IPS DF 19.7 (cell line): Measurements from ENCODE around the gene RABAC1.
"Not testable (repeated sequence)": the region's sequence is repeated elsewhere in the genome, so short reads cannot be mapped to it uniquely, and the experiment has no call there.

Source experiments
- DNase-seq: peaks from one replicate; pipeline ENCODE4 v3.0.0-alpha.2; 2013; ENCODE audit warnings: low read depth, low spot score

RABAC1 gene

GRCh38 chr19:41915776-41916414 is 43.2 kb downstream of the RABAC1 start:
- no peak for DNase-seq

- DNase-seq = no peak
Measured at GRCh38 chr19:41915021-41915775, 43.9 kb downstream of the RABAC1 start.

DNA sequence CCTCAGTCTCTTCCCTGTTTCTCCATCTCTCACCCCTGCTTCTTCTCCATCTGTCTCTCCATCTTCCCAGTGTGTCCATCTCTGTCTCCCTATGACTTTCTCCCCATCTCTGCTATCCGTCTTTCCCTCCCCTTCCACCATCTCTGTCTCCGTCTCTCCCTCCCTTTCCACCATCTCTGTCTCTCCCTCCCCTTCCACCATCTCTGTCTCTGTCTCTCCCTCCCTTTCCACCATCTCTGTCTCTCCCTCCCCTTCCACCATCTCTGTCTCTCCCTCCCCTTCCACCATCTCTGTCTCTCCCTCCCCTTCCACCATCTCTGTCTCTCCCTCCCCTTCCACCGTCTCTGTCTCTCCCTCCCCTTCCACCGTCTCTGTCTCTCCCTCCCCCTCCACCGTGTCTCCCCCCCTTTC is 44.7 kb downstream of the RABAC1 start:
- DNase-seq = not testable (repeated sequence)

GRCh38 chr19:41913538-41914423 is 45.3 kb downstream of the RABAC1 start:
- no peak for DNase-seq

DNA sequence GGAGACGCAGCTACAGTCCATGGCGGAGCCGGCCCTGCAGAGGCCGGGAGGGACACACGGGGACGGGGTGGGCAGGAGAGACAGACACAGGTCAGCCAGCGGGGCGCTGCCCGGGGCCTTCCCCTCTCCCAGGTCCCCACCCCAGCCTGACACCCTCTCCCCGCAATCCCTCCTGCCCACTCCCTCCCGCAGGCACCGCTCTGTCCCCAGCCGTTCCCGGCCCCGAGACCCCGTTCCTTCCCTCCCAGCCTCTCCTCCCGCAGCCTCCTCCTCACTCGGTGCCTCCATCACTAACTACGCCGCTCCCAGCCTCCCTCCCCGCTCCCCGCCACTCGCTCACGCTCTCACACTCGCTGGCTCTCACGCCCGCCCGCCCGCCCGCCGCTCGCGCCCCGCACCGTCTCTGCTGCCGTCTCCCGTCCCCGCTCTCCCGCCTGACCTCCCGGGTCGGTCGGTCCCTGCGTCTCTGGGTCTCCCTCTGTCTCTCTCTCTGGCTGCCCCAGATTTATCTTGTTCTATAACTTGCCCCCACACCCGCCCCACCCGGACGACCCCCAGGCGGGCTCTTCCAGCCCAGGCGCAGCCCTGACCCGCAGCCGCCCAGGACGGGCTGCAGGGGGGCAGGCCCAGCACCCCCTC is 46.1 kb downstream of the RABAC1 start:
- no peak for DNase-seq

DNA sequence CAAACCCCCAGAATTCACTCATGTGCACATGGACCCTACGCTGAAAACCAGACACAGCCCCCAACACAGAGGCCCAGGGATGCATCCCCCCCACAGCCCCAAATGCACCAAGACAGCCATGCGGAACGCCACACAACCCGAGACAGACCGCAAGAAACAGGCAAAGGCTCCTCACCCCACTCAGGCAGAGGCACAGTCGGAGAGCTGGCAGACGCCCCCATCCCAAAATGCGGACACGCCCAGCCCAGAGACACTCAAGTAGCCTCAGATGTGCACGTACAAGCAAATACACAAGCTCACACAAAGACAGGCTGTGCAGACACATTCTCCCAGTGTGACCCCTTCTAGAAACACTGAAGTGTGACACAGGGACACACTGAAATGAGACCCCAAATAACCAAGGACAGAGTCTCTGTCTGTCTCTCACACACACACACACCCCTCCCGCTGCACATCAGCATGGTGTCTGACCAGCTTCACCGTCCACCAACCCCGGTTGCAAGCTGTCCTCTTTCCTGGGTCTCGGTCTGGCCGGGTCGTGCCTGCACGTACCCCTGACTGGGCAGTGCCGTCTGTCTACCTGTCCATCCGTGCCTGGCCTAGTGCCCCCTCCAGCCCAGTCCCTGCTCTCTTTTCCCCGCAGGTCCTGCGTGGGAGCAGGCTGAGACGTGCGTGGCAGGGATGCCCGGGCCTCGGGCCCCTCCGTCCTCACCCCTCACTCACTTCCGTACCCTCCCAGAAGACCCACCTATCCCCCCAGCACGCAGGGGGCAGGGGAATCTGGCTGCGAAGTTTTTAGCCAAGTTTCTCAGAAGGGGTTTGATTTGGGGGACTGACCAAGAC is 47.0 kb downstream of the RABAC1 start:
- no peak for DNase-seq

- DNase-seq = no peak
Measured at GRCh38 chr19:41910992-41911888, 47.9 kb downstream of the RABAC1 start.

GRCh38 chr19:41910240-41910991 is 48.7 kb downstream of the RABAC1 start:
- no peak for DNase-seq

DNA sequence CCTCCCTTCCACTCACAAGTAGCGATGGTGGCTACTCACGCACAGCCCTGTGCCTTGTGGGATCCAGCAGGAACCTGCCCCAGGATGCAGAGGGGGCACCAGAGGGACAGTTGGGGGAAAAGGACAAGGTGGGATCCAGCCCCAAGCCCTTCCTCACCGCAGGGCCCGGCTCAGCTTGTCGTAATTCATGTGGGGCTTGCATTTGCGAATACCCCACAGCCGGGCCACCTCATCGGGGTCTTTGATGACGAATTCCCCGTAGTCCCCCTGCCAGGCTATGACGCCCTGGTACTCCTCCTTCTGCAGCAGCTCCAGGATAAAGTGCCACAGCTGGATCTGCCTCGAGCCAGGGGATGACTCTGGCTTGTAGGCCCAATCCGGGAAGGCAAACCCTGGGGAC is 49.4 kb downstream of the RABAC1 start:
- no peak for DNase-seq

DNA sequence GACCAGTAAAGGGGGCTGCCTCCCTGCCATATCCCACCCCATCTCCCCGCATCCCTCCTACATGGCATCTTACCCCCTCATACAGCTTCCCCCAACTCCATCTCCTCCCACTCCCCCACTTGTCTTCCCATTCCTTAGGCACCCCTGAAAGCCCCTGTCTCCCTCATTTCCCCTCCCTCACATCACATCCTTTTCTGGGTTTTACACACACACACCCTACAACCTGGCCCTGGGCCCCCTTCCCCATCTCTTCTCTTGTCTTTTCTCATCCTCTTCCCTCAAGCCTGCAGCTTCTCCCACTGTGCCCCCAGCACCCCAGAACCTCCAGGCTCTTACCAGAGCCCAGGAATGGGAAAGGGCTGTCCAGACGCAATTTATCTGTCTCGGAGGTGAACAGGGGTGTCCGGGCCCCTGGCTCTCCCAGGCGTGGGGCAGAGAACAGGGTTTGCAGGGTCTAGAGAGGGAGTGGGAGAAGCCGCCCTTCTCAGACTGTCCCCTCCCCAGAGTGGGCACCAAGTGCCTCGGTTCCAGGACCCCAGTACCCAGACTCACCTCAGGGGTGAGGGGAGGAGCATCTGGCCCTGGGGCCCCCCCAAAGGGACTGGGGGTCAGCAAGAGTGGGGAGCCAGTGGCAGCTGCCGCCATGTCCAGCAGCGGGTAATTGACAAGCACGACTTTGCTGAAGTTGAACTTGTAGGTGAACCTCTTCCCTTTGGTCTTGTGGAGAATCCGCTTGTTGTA is 50.2 kb downstream of the RABAC1 start:
- no peak for DNase-seq

DNA sequence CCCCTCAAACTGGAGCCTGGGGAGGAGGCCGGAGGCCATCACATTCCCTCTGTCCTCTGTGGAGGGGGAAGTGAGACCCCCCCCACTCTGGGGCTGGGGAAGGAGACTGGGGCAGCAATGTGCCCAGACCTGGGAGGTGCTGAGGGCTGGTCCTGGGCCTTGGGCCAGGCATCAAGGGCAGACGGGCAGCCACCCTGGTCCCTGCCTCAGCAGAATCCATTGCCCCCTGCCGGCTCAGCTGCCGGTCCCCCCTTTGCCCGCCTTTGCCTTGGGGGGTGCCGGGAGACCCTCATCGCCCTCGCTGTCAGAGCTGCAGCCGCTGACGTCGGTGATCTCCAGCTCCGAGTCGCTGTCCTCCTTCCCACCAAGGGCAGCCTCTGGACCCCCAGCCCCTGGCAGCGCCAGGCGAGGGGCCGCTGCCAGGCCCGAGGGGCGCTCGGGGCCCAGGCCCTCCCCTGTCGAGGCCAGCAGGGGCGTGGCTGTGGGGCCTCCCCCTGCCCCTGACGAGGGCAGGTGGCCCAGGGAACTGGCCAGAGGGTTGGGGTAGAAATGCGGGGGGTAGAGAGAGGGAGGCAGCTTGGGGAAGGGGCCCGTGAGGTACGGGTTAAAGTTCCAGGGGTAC is 51.0 kb downstream of the RABAC1 start:
- no peak for DNase-seq

DNA sequence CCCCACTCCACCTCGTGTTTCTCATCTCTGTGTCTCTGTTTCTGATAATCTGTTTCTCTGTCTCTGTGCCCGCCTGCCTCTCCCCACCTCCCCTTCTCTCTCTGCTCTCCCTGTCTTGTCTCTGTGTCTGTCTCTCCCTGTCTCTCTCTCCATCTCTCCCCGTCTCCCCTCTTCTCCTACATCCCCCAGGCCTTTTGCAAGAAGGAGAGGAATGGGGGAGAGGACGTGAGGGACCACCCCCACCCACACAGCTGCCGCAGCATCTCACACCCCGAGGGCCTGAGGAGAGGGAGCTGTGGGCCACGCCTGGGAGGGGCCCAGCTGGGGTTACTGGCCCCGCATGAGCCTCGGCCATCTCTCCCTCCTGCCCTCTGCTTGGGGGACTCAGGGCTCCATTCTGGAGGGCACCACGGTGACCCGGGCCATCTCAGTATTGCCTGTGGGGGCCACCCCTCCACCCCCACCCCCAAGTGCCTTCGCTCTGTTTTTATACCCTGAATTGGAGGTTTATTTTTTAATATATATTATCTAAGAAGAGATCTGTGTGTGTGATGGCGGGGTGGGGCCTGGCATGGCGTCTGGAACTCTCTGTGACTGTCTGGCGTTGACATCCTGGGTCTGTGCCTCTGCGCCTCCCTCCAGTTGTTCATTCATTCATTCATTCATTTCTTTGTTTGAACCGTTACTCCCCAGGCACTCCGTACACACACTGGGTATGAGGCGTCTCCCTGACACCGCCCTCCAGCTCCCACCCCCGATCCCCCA is 52.0 kb downstream of the RABAC1 start:
- no peak for DNase-seq
